GDM1 (cell line): ENCODE results near the gene FAM13B.
A peak's percentile ranks its signal among the peaks of the same experiment; 100 is the strongest.

Experiments used
- DNase-seq: peaks from one replicate; lab custom pipeline; 2025; lab: John Stamatoyannopoulos, UW

FAM13B gene

GRCh38 chr5:137894586-137894985 lies 138.3 kb downstream of the FAM13B start:
- no peak for DNase-seq

- no peak for DNase-seq
Observed at GRCh38 chr5:137891849-137892248, 141.0 kb downstream of the FAM13B start.

GRCh38 chr5:137890845-137891244 lies 142.0 kb downstream of the FAM13B start:
- DNase-seq, result no peak

- peak; percentile 91 for DNase-seq
Observed at GRCh38 chr5:137888863-137889759, 143.8 kb downstream of the FAM13B start, which contains the start of gene PKD2L2. TSS of gene PKD2L2 (plus strand) at chr5:137889457. CDS start at chr5:137889492, 35 bp downstream.

- no peak for DNase-seq
Observed at GRCh38 chr5:137888466-137888862, 144.4 kb downstream of the FAM13B start.
